Measurements from ENCODE around the gene SIRPD.
"Not testable (repeated sequence)": the region's sequence is repeated elsewhere in the genome, so short reads cannot be mapped to it uniquely, and the experiment has no call there.

Gene SIRPD
- 0 reads per million in 2 experiments for total RNA-seq

GRCh38 chr20:1557605-1558004 lies at the start of gene SIRPD:
Gene SIRPD (minus strand): TSS chr20:1557705. CDS start chr20:1557653, 52 bp downstream.
- no peak for DNase-seq (ENCODE audit: low read depth)

- no peak for DNase-seq (ENCODE audit: low read depth)
These were observed 43.2 kb upstream of the SIRPD start for GRCh38 chr20:1600736-1601135.

GRCh38 chr20:1595333-1595732 lies 37.8 kb upstream of the SIRPD start:
- no peak for DNase-seq (ENCODE audit: low read depth)

- no peak for DNase-seq (ENCODE audit: low read depth)
These were observed 31.3 kb upstream of the SIRPD start for GRCh38 chr20:1588533-1589460.

- no peak for DNase-seq (ENCODE audit: low read depth)
These were observed 30.5 kb upstream of the SIRPD start for GRCh38 chr20:1587781-1588532.

GRCh38 chr20:1579488-1579887 lies 22.0 kb upstream of the SIRPD start:
- no peak for DNase-seq (ENCODE audit: low read depth)

- DNase-seq (ENCODE audit: low read depth) = no peak
These were observed 20.4 kb upstream of the SIRPD start for GRCh38 chr20:1577906-1578305.

- not testable (repeated sequence) for DNase-seq (ENCODE audit: low read depth)
These were observed 19.8 kb upstream of the SIRPD start for GRCh38 chr20:1577313-1577712.

GRCh38 chr20:1576641-1577040 lies 19.1 kb upstream of the SIRPD start:
- DNase-seq (ENCODE audit: low read depth) = no peak

- not testable (repeated sequence) for DNase-seq (ENCODE audit: low read depth)
These were observed 18.5 kb upstream of the SIRPD start for GRCh38 chr20:1576003-1576402.

- not testable (repeated sequence) for DNase-seq (ENCODE audit: low read depth)
These were observed 14.1 kb upstream of the SIRPD start for GRCh38 chr20:1571583-1571982.

- no peak for DNase-seq (ENCODE audit: low read depth)
These were observed 11.9 kb upstream of the SIRPD start for GRCh38 chr20:1569415-1569881.

- no peak for DNase-seq (ENCODE audit: low read depth)
These were observed 10.6 kb upstream of the SIRPD start for GRCh38 chr20:1568163-1568490.

GRCh38 chr20:1567392-1568162 lies 10.1 kb upstream of the SIRPD start:
- DNase-seq (ENCODE audit: low read depth) = no peak

- DNase-seq (ENCODE audit: low read depth) = no peak
These were observed 9.2 kb upstream of the SIRPD start for GRCh38 chr20:1566701-1567100.

- DNase-seq (ENCODE audit: low read depth) = no peak
These were observed 8.0 kb upstream of the SIRPD start for GRCh38 chr20:1565461-1565860.

- DNase-seq (ENCODE audit: low read depth) = no peak
These were observed 6.1 kb upstream of the SIRPD start for GRCh38 chr20:1563598-1563997.

GRCh38 chr20:1562622-1563021 lies 5.1 kb upstream of the SIRPD start:
- no peak for DNase-seq (ENCODE audit: low read depth)

GRCh38 chr20:1561350-1561749 lies 3.8 kb upstream of the SIRPD start:
- DNase-seq (ENCODE audit: low read depth) = no peak

- no peak for DNase-seq (ENCODE audit: low read depth)
These were observed 1.6 kb downstream of the SIRPD start for GRCh38 chr20:1555952-1556351.

GRCh38 chr20:1539816-1540419 lies 17.6 kb downstream of the SIRPD start:
- no peak for DNase-seq (ENCODE audit: low read depth)

GRCh38 chr20:1538655-1539054 lies 18.9 kb downstream of the SIRPD start:
- DNase-seq (ENCODE audit: low read depth) = no peak
